RWPE2 (cell line): ENCODE results near the gene NKAIN4.
A peak's percentile ranks its signal among the peaks of the same experiment; 100 is the strongest.

Experiments used
- ATAC-seq: fragments of 200-7000 bp; cut with Tn5 transposase; 3 replicates; pipeline ENCODE4 v1.9.1; 2021; ENCODE audit warnings: low read depth
- DNase-seq: peaks from one replicate; pipeline ENCODE4 v3.0.0-alpha.2; 2020; ENCODE audit warnings: low spot score
- H3K27ac ChIP-seq: fragments of 450-650 bp; 2 replicates; pipeline ENCODE4 v1.5.1; 2017; ENCODE audit warnings: mild to moderate bottlenecking; ENCODE audit not compliant: poor library complexity, severe bottlenecking
- H3K27me3 ChIP-seq: fragments of 250-450 bp; sonication (Bioruptor Pico); 2 replicates; pipeline ENCODE4 v1.5.1; 2021; ENCODE audit warnings: mild to moderate bottlenecking, moderate library complexity; ENCODE audit not compliant: insufficient read depth, poor library complexity, severe bottlenecking
- H3K36me3 ChIP-seq: fragments of 250-450 bp; sonication (Bioruptor Pico); 2 replicates; pipeline ENCODE4 v1.5.1; 2020; ENCODE audit warnings: low read depth, mild to moderate bottlenecking, moderate library complexity
- H3K4me1 ChIP-seq: fragments of 250-450 bp; sonication (Bioruptor Pico); 2 replicates; pipeline ENCODE4 v1.5.1; 2021; ENCODE audit warnings: mild to moderate bottlenecking, moderate library complexity; ENCODE audit not compliant: insufficient read depth, poor library complexity, severe bottlenecking
- H3K4me3 ChIP-seq: fragments of 250-450 bp; sonication (Bioruptor Pico); 2 replicates; pipeline ENCODE4 v1.5.1; 2021; ENCODE audit warnings: mild to moderate bottlenecking, moderate library complexity; ENCODE audit not compliant: severe bottlenecking
- H3K9me3 ChIP-seq: fragments of 250-450 bp; sonication (Bioruptor Pico); 2 replicates; pipeline ENCODE4 v1.5.1; 2021; ENCODE audit warnings: mild to moderate bottlenecking, moderate library complexity; ENCODE audit not compliant: severe bottlenecking
- CTCF ChIP-seq: fragments of 450-650 bp; IDR thresholded peaks from one replicate; pipeline ENCODE4 v1.5.1; 2017; ENCODE audit warnings: mild to moderate bottlenecking, moderate library complexity; ENCODE audit not compliant: poor library complexity, severe bottlenecking

NKAIN4 gene

DNA sequence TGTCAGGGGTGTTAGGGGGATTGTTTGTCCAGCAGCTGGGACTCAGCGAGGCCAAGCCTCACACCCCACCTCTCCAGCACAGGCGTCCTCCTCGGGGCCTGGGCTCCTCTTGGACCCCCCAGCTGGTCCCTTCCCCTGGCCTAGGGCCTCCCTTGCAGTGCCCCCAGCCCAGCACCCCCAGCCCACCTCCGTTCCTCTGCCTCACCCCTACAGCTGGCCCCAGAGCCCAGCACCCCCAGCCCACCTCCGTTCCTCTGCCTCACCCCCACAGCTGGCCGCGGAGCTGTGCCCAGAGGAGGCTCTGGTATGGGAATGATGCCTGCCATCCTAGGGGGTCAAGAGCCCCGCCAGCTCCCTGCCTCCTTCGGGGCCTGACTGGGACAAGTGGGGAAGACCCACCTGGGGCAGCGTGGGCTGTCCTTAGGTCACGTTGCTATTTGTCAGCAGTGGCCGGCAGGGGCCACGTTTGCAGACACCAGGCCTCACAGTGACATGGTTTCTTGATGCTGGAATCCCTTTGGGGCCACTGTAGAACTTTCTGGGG lies 30.8 kb upstream of the NKAIN4 start:
- no peaks in the 10 kb centered on the region for H3K27me3 ChIP-seq
- no peak for TF ChIP-seq CTCF
- no peaks in the 10 kb centered on the region for H3K9me3 ChIP-seq
- no peak for ATAC-seq
- peak; percentile 84 for DNase-seq
- H3K27ac ChIP-seq: no peak overlapping the region
- H3K36me3 ChIP-seq: peaks cover 76% of the 10 kb centered on the region
- H3K4me1 ChIP-seq: no peaks in the 10 kb centered on the region
- H3K4me3 ChIP-seq: no peak overlapping the region

DNA sequence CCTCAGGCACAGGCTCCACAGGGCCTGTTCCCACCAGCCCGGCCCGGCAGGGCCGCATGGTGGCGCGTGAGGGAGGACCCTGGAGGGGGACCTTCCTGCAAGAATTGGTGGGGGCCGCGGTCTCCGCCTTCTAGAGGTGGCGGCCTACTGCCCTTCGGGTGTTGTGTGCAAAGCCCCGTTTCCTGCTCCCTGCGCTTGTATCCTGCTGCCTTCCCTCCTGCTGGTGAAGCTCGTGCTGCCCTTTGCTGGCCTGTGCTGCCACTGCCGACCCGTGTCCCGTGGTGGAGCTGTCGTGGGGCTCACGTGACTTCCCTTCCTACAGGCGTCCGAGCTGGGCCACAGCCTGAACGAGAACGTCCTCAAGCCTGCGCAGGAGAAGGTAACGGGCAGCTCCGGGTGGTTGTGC lies 30.3 kb upstream of the NKAIN4 start:
- H3K4me1 ChIP-seq: no peaks in the 10 kb centered on the region
- peaks cover 81% of the 10 kb centered on the region for H3K36me3 ChIP-seq
- DNase-seq (peak; percentile 84), ATAC-seq (no peak)
- H3K9me3 ChIP-seq: no peaks in the 10 kb centered on the region
- TF ChIP-seq CTCF: no peak
- H3K4me3 ChIP-seq: no peak overlapping the region
- no peak overlapping the region for H3K27ac ChIP-seq
- H3K27me3 ChIP-seq: no peaks in the 10 kb centered on the region

GRCh38 chr20:63284083-63284440 lies 29.8 kb upstream of the NKAIN4 start:
- Histone ChIP-seq H3K27me3 (no peaks in the 10 kb centered on the region), H3K9me3 (no peaks in the 10 kb centered on the region), H3K36me3 (peaks cover 83% of the 10 kb centered on the region), H3K4me3 (no peak overlapping the region), H3K4me1 (no peaks in the 10 kb centered on the region), H3K27ac (no peak overlapping the region)
- DNase-seq (no peak), ATAC-seq (no peak)
- TF ChIP-seq CTCF: no peak

- H3K4me3 ChIP-seq: no peak overlapping the region
- H3K27me3 ChIP-seq: no peaks in the 10 kb centered on the region
- DNase-seq (peak; percentile 82), ATAC-seq (no peak)
- no peak for TF ChIP-seq CTCF
- no peaks in the 10 kb centered on the region for H3K4me1 ChIP-seq
- H3K9me3 ChIP-seq: no peaks in the 10 kb centered on the region
- H3K27ac ChIP-seq: no peak overlapping the region
- H3K36me3 ChIP-seq: peaks cover 83% of the 10 kb centered on the region
Measured at GRCh38 chr20:63283397-63284082, 29.3 kb upstream of the NKAIN4 start.

GRCh38 chr20:63282946-63283345 lies 28.7 kb upstream of the NKAIN4 start:
- Histone ChIP-seq H3K36me3 (peaks cover 85% of the 10 kb centered on the region), H3K27me3 (no peaks in the 10 kb centered on the region), H3K4me1 (no peaks in the 10 kb centered on the region), H3K27ac (no peak overlapping the region), H3K9me3 (no peaks in the 10 kb centered on the region), H3K4me3 (no peak overlapping the region)
- peak; percentile 85 for DNase-seq
- no peak; the same call in 2 of the 3 replicates for ATAC-seq
- TF ChIP-seq CTCF: no peak
